ENCODE results near the gene BCL11B. TPM values are rescaled to one million over a fixed set of nuclear protein-coding genes. Genes with fewer than 3 reads are reported as not detected.

The BCL11B gene
- total and polyA plus RNA-seq, 12 donors: 0.03 to 1.9 (median 0.11) TPM; not detected in 2

GRCh38 chr14:99157676-99158075, 114.3 kb downstream of the BCL11B start:
- H3K36me3 ChIP-seq: no peaks in the 10 kb centered on the region
- ATAC-seq (no peak), DNase-seq (no peak)
- peaks cover 0 to 14% (median 11%) of the 10 kb centered on the region in 9 donors for H3K4me1 ChIP-seq
- peaks cover 0 to 8% (median 0%) of the 10 kb centered on the region in 11 donors for H3K9me3 ChIP-seq
- whole genome bisulfite sequencing, 2 donors: 92 to 95% methylated on average over 8 of the region's 8 CpGs
- H3K4me3 ChIP-seq: no peak overlapping the region
- H3K27me3 ChIP-seq: peaks cover 0 to 54% (median 25%) of the 10 kb centered on the region in 7 donors
- no peak for TF ChIP-seq CTCF (IDR thresholded peaks at IDR 0.05)
- no peak overlapping the region for H3K27ac ChIP-seq
- intact Hi-C loops (cut with DNase I): no loop called here

DNA sequence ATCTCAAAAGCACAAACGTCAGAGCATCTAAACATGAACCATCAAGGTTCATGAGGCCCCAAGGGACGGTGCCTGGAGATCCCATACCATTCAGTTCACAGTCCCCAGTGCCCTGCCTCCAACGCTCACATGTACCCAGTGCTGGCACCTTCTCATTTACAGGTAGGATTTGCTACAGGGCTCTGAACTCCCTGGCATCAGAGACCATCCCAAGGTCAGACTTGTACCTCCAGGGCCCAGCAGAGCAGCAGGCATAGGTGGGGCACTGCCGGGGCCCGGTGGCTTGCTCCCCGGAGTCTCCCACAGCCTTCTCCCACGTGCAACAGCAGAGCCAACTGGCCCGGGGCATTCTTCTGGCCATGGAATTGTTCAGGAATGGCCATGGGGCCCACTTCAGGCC, 114.8 kb downstream of the BCL11B start:
- H3K36me3 ChIP-seq: no peaks in the 10 kb centered on the region
- no peak overlapping the region for H3K27ac ChIP-seq
- intact Hi-C loops (cut with DNase I): no loop called here
- 89% methylated on average over 8 of the region's 8 CpGs for WGBS, 2 donors
- peaks cover 0 to 8% (median 0%) of the 10 kb centered on the region in 11 donors for H3K9me3 ChIP-seq
- H3K4me3 ChIP-seq: no peak overlapping the region
- peaks cover 0 to 58% (median 25%) of the 10 kb centered on the region in 7 donors for H3K27me3 ChIP-seq
- DNase-seq (no peak), ATAC-seq (no peak)
- no peak for TF ChIP-seq CTCF (IDR thresholded peaks at IDR 0.05)
- H3K4me1 ChIP-seq: peaks cover 0 to 14% (median 11%) of the 10 kb centered on the region in 9 donors

- no peak for DNase-seq
- no peaks in the 10 kb centered on the region for H3K36me3 ChIP-seq
- H3K4me3 ChIP-seq: no peak overlapping the region
- peaks cover 0 to 14% (median 11%) of the 10 kb centered on the region in 9 donors for H3K4me1 ChIP-seq
- intact Hi-C loops (cut with DNase I): no loop called here
- peaks cover 0 to 63% (median 25%) of the 10 kb centered on the region in 7 donors for H3K27me3 ChIP-seq
- H3K27ac ChIP-seq: no peak overlapping the region
- TF ChIP-seq CTCF (IDR thresholded peaks at IDR 0.05): no peak
- H3K9me3 ChIP-seq: peaks cover 0 to 8% (median 0%) of the 10 kb centered on the region in 11 donors
- WGBS, 2 donors: 86 to 88% methylated on average over 6 of the region's 6 CpGs
- ATAC-seq: no peak
Observed at GRCh38 chr14:99156814-99157213, 115.2 kb downstream of the BCL11B start.

GRCh38 chr14:99156090-99156425, 115.9 kb downstream of the BCL11B start:
- ATAC-seq (no peak), DNase-seq (no peak)
- peaks cover 0 to 68% (median 25%) of the 10 kb centered on the region in 7 donors for H3K27me3 ChIP-seq
- no peaks in the 10 kb centered on the region for H3K36me3 ChIP-seq
- TF ChIP-seq CTCF (IDR thresholded peaks at IDR 0.05): no peak
- no peak overlapping the region for H3K4me3 ChIP-seq
- no peak overlapping the region for H3K27ac ChIP-seq
- WGBS, 2 donors: 57 to 63% methylated on average over 7 of the region's 7 CpGs
- peaks cover 0 to under 1% (median 0%) of the 10 kb centered on the region in 11 donors for H3K9me3 ChIP-seq
- H3K4me1 ChIP-seq: peaks cover 0 to 14% (median 11%) of the 10 kb centered on the region in 9 donors
- intact Hi-C loops (cut with DNase I): no loop called here

All from heart right ventricle (tissue), 16 donors.